ENCODE measurements around the gene SPEF1.

DNA sequence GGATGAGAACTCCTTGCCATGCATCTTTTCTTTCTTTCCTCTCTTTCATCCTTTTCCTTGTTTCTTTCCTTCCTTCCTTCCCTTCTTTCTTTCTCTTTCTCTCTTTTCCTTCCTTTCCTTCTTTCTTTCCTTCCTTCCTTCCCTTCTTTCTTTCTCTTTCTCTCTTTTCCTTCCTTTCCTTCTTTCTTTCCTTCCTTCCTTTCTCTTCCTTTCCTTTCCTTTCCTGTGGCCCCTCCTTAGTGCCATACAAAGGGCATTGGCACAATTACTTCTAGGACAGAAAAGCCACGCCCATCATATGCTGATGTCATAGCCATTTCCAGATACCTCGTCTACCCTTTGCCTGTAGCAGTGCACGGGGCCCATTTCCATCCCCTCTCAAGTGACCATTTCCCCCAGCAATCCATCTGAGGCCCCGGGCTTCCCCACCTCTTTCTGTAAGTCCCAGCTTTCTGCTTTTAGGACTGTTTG is 7.5 kb upstream of the SPEF1 start:
- TF ChIP-seq POLR2A (IDR thresholded peaks at IDR 0.05), result no peak
- TF ChIP-seq, protein P1, sequence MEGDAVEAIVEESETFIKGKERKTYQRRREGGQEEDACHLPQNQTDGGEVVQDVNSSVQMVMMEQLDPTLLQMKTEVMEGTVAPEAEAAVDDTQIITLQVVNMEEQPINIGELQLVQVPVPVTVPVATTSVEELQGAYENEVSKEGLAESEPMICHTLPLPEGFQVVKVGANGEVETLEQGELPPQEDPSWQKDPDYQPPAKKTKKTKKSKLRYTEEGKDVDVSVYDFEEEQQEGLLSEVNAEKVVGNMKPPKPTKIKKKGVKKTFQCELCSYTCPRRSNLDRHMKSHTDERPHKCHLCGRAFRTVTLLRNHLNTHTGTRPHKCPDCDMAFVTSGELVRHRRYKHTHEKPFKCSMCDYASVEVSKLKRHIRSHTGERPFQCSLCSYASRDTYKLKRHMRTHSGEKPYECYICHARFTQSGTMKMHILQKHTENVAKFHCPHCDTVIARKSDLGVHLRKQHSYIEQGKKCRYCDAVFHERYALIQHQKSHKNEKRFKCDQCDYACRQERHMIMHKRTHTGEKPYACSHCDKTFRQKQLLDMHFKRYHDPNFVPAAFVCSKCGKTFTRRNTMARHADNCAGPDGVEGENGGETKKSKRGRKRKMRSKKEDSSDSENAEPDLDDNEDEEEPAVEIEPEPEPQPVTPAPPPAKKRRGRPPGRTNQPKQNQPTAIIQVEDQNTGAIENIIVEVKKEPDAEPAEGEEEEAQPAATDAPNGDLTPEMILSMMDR (IDR thresholded peaks at IDR 0.05), result no peak

Data from esophagus squamous epithelium (tissue), 4 donors.